Stimulated activated CD4-positive, alpha-beta T cell treated with anti-CD3 and anti-CD28 coated beads, Interleukin-15, amount 100 ng/mL, for 48 hours (primary cell): Measurements from ENCODE around the gene TMEM132E.

ENCODE experiments used
- DNase-seq, 2 donors: peaks; one replicate each; pipeline ENCODE4 v3.0.0-alpha.2; 2020; ENCODE audit warnings: low read depth in 2 of 2

Gene TMEM132E

GRCh38 chr17:34601416-34601815, 22.0 kb downstream of the TMEM132E start:
- DNase-seq = no peak

GRCh38 chr17:34603974-34604373, 24.6 kb downstream of the TMEM132E start:
- DNase-seq = no peak

GRCh38 chr17:34606763-34607162, 27.4 kb downstream of the TMEM132E start:
- no peak for DNase-seq

GRCh38 chr17:34607917-34608316, 28.5 kb downstream of the TMEM132E start:
- DNase-seq = no peak

- no peak for DNase-seq
Measured at GRCh38 chr17:34609210-34609609, 29.8 kb downstream of the TMEM132E start.

- no peak for DNase-seq
Measured at GRCh38 chr17:34610039-34610438, 30.7 kb downstream of the TMEM132E start.

- DNase-seq = no peak
Measured at GRCh38 chr17:34610506-34610905, 31.1 kb downstream of the TMEM132E start.

- DNase-seq = no peak
Measured at GRCh38 chr17:34613064-34614019, 34.0 kb downstream of the TMEM132E start.

- no peak for DNase-seq
Measured at GRCh38 chr17:34614698-34615097, 35.3 kb downstream of the TMEM132E start.

GRCh38 chr17:34615326-34615725, 35.9 kb downstream of the TMEM132E start:
- DNase-seq = no peak

GRCh38 chr17:34616148-34616547, 36.8 kb downstream of the TMEM132E start:
- no peak for DNase-seq

- no peak for DNase-seq
Measured at GRCh38 chr17:34617398-34617797, 38.0 kb downstream of the TMEM132E start.

- no peak for DNase-seq
Measured at GRCh38 chr17:34619687-34620217, 40.4 kb downstream of the TMEM132E start.

GRCh38 chr17:34620458-34620857, 41.1 kb downstream of the TMEM132E start:
- no peak for DNase-seq

- DNase-seq = no peak
Measured at GRCh38 chr17:34622862-34623623, 43.7 kb downstream of the TMEM132E start.

- DNase-seq = no peak
Measured at GRCh38 chr17:34623856-34624766, 44.7 kb downstream of the TMEM132E start.

- DNase-seq = no peak
Measured at GRCh38 chr17:34624767-34625383, 45.5 kb downstream of the TMEM132E start.

- DNase-seq = no peak
Measured at GRCh38 chr17:34626121-34626681, 46.8 kb downstream of the TMEM132E start.

- DNase-seq = no peak
Measured at GRCh38 chr17:34628879-34629278, 49.5 kb downstream of the TMEM132E start.

- no peak for DNase-seq
Measured at GRCh38 chr17:34633351-34633750, 54.0 kb downstream of the TMEM132E start.

GRCh38 chr17:34633760-34634159, 54.4 kb downstream of the TMEM132E start:
- no peak for DNase-seq
